ENCODE measurements around the gene ARHGEF39. TPM values are rescaled to one million over a fixed set of nuclear protein-coding genes. Genes with fewer than 3 reads are reported as not detected.

Gene ARHGEF39
- total RNA-seq, 2 experiments from 2014 or later: 14.5 to 21.1 TPM

DNA sequence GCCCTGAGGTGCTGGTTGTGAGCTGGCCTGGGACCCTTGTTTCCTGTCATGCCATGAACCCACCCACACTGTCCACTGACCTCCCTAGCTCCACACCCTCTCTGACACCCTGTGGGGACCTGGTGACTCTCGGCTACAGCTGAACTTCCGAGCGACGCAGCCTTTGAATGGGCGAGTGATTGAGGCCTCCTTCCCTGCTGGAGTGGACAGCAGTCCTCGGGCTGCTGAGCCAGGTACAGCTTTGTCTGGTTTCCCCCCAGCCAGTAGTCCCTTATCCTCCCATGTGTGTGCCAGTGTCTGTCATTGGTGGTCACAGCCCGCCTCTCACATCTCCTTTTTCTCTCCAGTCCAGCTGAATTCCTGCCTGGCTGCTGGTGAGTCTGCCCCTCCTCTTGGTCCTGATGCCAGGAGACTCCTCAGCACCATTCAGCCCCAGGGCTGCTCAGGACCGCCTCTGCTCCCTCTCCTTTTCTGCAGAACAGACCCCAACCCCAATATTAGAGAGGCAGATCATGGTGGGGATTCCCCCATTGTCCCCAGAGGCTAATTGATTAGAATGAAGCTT is 14.9 kb upstream of the ARHGEF39 start:
- peaks cover 5% of the 10 kb centered on the region for H3K4me1 Mint-ChIP-seq
- H3K36me3 Mint-ChIP-seq: no peaks in the 10 kb centered on the region
- H3K9me3 Mint-ChIP-seq (ENCODE audit: low read depth): no peaks in the 10 kb centered on the region
- H3K27me3 Mint-ChIP-seq: peaks cover 13% of the 10 kb centered on the region
- H3K27ac Mint-ChIP-seq: no peak overlapping the region
- ATAC-seq (no peak), DNase-seq (no peak)
- H3K4me3 Mint-ChIP-seq: no peak overlapping the region
- CTCF ChIA-PET: interaction anchor here (0.8 to 2.0 kb wide), 3 partner anchors 16 to 68 kb away, joined by 4 to 10 read pairs (median 5); no protein-coding TSS in a partner anchor

- Mint-ChIP-seq H3K9me3 (ENCODE audit: low read depth) (no peaks in the 10 kb centered on the region), H3K4me1 (peaks cover 9% of the 10 kb centered on the region), H3K36me3 (peaks cover 3% of the 10 kb centered on the region), H3K4me3 (no peak overlapping the region), H3K27me3 (peaks cover 21% of the 10 kb centered on the region), H3K27ac (no peak overlapping the region)
- ATAC-seq (no peak), DNase-seq (no peak)
- CTCF ChIA-PET: interaction anchor here (1.8 to 2.0 kb wide), 2 partner anchors 9 to 17 kb away, joined by 4 to 10 read pairs; no protein-coding TSS in a partner anchor
These were observed 14.1 kb upstream of the ARHGEF39 start for GRCh38 chr9:35679091-35679490.

DNA sequence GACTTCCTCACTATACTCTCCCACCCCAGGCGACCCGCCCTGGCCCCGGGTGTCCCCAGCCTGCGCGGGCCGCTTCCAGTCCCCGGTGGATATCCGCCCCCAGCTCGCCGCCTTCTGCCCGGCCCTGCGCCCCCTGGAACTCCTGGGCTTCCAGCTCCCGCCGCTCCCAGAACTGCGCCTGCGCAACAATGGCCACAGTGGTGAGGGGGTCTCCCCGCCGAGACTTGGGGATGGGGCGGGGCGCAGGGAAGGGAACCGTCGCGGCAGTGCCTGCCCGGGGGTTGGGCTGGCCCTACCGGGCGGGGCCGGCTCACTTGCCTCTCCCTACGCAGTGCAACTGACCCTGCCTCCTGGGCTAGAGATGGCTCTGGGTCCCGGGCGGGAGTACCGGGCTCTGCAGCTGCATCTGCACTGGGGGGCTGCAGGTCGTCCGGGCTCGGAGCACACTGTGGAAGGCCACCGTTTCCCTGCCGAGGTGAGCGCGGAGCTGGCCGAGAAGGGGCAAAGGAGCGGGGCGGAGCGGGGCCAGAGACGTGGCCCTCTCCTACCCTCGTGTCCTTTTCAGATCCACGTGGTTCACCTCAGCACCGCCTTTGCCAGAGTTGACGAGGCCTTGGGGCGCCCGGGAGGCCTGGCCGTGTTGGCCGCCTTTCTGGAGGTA is 10.9 kb upstream of the ARHGEF39 start:
- Mint-ChIP-seq H3K9me3 (ENCODE audit: low read depth) (no peaks in the 10 kb centered on the region), H3K4me1 (peaks cover 9% of the 10 kb centered on the region), H3K27ac (no peak overlapping the region), H3K4me3 (peak overlapping the region; percentile 43), H3K27me3 (peaks cover 27% of the 10 kb centered on the region), H3K36me3 (peaks cover 3% of the 10 kb centered on the region)
- CTCF ChIA-PET: interaction anchor here (0.9 to 2.5 kb wide), 8 partner anchors 12 to 65 kb away, joined by 3 to 13 read pairs (median 4); partner anchors contain the start of genes CCDC107 and RMRP
- DNase-seq (peak; percentile 50), ATAC-seq (peak; percentile 70)

- Mint-ChIP-seq H3K4me3 (no peak overlapping the region), H3K27me3 (peaks cover 27% of the 10 kb centered on the region), H3K4me1 (peaks cover 9% of the 10 kb centered on the region), H3K27ac (no peak overlapping the region), H3K36me3 (peaks cover 3% of the 10 kb centered on the region), H3K9me3 (ENCODE audit: low read depth) (no peaks in the 10 kb centered on the region)
- DNase-seq (no peak), ATAC-seq (no peak)
- CTCF ChIA-PET: interaction anchor here (1.2 to 2.5 kb wide), 3 partner anchors 17 to 52 kb away, joined by 3 to 13 read pairs (median 4); partner anchors contain the start of genes CCDC107 and RMRP
These were observed 10.2 kb upstream of the ARHGEF39 start for GRCh38 chr9:35675204-35675603.

- CTCF ChIA-PET: interaction anchor here (1.4 to 2.5 kb wide), 2 partner anchors 22 kb away, joined by 8 to 13 read pairs; no protein-coding TSS in a partner anchor
- Mint-ChIP-seq H3K4me3 (peak overlapping the region; percentile 1), H3K4me1 (peaks cover 9% of the 10 kb centered on the region), H3K9me3 (ENCODE audit: low read depth) (no peaks in the 10 kb centered on the region), H3K27ac (no peak overlapping the region), H3K27me3 (peaks cover 27% of the 10 kb centered on the region), H3K36me3 (peaks cover 3% of the 10 kb centered on the region)
- ATAC-seq (no peak), DNase-seq (no peak)
These were observed 9.0 kb upstream of the ARHGEF39 start for GRCh38 chr9:35674025-35674361.

DNA sequence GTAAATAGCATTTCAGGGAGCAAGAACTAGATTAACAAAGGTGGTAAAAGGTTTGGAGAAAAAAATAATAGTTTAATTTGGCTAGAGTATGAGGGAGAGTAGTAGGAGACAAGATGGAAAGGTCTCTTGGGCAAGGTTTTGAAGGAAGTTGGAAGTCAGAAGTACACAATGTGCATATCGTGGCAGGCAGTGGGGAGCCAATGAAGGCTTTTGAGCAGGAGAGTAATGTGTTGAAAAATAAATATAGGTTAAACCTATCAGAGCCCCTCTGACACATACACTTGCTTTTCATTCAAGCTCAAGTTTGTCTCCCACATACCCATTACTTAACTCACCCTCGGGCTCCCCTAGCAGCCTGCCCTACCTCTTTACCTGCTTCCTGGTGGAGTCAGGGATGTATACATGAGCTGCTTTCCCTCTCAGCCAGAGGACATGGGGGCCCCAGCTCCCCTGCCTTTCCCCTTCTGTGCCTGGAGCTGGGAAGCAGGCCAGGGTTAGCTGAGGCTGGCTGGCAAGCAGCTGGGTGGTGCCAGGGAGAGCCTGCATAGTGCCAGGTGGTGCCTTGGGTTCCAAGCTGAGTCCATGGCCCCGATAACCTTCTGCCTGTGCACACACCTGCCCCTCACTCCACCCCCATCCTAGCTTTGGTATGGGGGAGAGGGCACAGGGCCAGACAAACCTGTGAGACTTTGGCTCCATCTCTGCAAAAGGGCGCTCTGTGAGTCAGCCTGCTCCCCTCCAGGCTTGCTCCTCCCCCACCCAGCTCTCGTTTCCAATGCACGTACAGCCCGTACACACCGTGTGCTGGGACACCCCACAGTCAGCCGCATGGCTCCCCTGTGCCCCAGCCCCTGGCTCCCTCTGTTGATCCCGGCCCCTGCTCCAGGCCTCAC is 8.4 kb upstream of the ARHGEF39 start, which contains the start of gene CA9:
CA9 (plus strand) TSS at position 797 of the 893 bp plus-strand sequence; CDS start at position 829, 32 bp downstream.
- H3K27me3 Mint-ChIP-seq: peaks cover 27% of the 10 kb centered on the region
- no peak within 1 kb of the TSS for H3K27ac Mint-ChIP-seq
- peaks cover 9% of the 10 kb centered on the region for H3K4me1 Mint-ChIP-seq
- ATAC-seq (no peak), DNase-seq (no peak)
- peak within 1 kb of the TSS; percentile 1 for H3K4me3 Mint-ChIP-seq
- CTCF ChIA-PET: interaction anchor here (1.4 kb wide), 1 partner anchor 23 kb away, joined by 8 read pairs; no protein-coding TSS in a partner anchor
- no peaks in the 10 kb centered on the region for H3K9me3 Mint-ChIP-seq (ENCODE audit: low read depth)
- peaks cover 3% of the 10 kb centered on the region for H3K36me3 Mint-ChIP-seq

GRCh38 chr9:35669331-35670145 is 4.5 kb upstream of the ARHGEF39 start:
- Mint-ChIP-seq H3K4me1 (peaks cover 18% of the 10 kb centered on the region), H3K27me3 (peaks cover 10% of the 10 kb centered on the region), H3K36me3 (peaks cover 3% of the 10 kb centered on the region), H3K4me3 (no peak overlapping the region), H3K9me3 (ENCODE audit: low read depth) (no peaks in the 10 kb centered on the region), H3K27ac (no peak overlapping the region)
- DNase-seq (no peak), ATAC-seq (no peak)
- CTCF ChIA-PET: interaction anchor here (0.7 to 3.5 kb wide), 4 partner anchors 11 to 66 kb away, joined by 3 to 13 read pairs (median 8); partner anchors contain the start of genes CCDC107 and RMRP

DNA sequence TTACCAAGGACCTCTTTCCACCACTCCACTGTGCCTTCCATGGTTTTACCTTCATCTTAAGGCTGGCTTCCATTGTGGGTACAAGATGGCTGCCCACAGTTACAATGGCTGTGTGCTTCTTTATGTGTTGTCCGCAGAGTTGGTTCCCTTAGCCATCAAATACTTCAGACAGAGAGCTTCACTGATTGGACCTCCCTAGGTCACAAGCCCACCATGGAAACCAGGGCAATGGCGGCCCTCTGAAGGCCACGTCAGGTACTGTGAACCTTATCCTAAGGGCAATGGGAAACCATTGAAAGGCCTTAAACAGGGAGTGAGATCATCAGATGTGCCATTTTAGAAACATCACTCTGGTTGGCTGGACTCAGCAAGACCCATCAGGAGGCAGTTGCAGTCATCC is 2.9 kb upstream of the ARHGEF39 start:
- CTCF ChIA-PET: interaction anchor here (1.2 to 14.2 kb wide), 3 partner anchors 20 to 64 kb away, joined by 4 to 208 read pairs (median 58); partner anchors contain the start of gene SIT1
- no peak overlapping the region for H3K27ac Mint-ChIP-seq
- no peaks in the 10 kb centered on the region for H3K27me3 Mint-ChIP-seq
- H3K4me3 Mint-ChIP-seq: no peak overlapping the region
- ATAC-seq (no peak), DNase-seq (no peak)
- H3K4me1 Mint-ChIP-seq: peaks cover 31% of the 10 kb centered on the region
- no peaks in the 10 kb centered on the region for H3K9me3 Mint-ChIP-seq (ENCODE audit: low read depth)
- peaks cover 6% of the 10 kb centered on the region for H3K36me3 Mint-ChIP-seq

DNA sequence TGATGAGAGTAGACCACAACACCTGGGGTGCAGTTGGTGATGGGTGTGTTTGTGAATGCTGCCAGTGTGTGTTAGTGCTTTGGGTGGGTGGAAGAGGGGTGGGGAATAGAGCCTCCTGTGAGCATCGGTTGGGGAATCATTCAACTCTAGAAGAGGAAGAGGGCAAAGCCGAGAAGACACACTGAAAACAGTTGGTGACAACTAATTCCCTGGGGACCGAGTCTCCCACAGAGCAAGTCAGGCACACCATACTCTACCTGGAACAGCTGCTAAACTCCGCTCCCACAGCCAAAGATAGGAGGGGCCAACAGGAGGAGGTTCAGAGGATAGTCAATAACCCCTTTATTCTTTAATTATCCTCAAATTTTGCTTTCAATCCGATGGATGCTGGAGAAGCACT is 1.6 kb upstream of the ARHGEF39 start:
- CTCF ChIA-PET: interaction anchor here (1.3 to 14.2 kb wide), 5 partner anchors 9 to 54 kb away, joined by 4 to 208 read pairs (median 25); partner anchors contain the start of genes CCDC107, CD72, RMRP and SIT1
- ATAC-seq: no peak
- Mint-ChIP-seq H3K4me3 (no peak overlapping the region), H3K4me1 (peaks cover 45% of the 10 kb centered on the region), H3K9me3 (ENCODE audit: low read depth) (no peaks in the 10 kb centered on the region), H3K27ac (no peak overlapping the region), H3K27me3 (no peaks in the 10 kb centered on the region), H3K36me3 (peaks cover 14% of the 10 kb centered on the region)
- DNase-seq: no peak

DNA sequence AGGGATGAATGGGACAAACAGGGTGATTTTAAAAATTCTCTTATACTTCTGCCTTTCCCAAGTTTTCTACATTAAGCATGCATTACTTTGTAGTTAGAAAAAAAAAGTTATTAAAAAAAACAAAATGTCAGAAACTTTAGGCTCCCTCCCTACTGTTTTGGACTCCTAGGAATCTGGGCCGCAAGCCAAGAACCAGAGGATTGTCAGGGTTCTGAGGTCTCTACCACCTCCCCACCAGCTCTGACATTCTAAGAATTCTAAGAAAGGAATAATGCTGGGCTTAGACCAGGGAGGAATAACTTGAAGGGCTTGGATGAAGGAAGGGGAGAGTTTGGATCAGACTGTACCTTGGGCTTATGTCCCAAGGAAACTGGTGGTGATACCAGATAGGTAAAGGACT is 1.1 kb upstream of the ARHGEF39 start:
- H3K4me1 Mint-ChIP-seq: peaks cover 49% of the 10 kb centered on the region
- no peak for ATAC-seq
- peak overlapping the region; percentile 87 for H3K4me3 Mint-ChIP-seq
- no peaks in the 10 kb centered on the region for H3K27me3 Mint-ChIP-seq
- DNase-seq: no peak
- CTCF ChIA-PET: interaction anchor here (1.3 to 14.2 kb wide), 8 partner anchors 8 to 62 kb away, joined by 4 to 208 read pairs (median 18); partner anchors contain the start of genes CCDC107, CD72, RMRP and SIT1
- peaks cover 16% of the 10 kb centered on the region for H3K36me3 Mint-ChIP-seq
- H3K27ac Mint-ChIP-seq: no peak overlapping the region
- H3K9me3 Mint-ChIP-seq (ENCODE audit: low read depth): no peaks in the 10 kb centered on the region

- CTCF ChIA-PET: interaction anchor here (1.5 to 14.2 kb wide), 8 partner anchors 18 to 67 kb away, joined by 5 to 208 read pairs (median 18); partner anchors contain the start of genes CD72, CREB3, SIT1 and TLN1
- no peaks in the 10 kb centered on the region for H3K27me3 Mint-ChIP-seq
- no peaks in the 10 kb centered on the region for H3K9me3 Mint-ChIP-seq (ENCODE audit: low read depth)
- ATAC-seq (no peak), DNase-seq (no peak)
- peaks cover 55% of the 10 kb centered on the region for H3K4me1 Mint-ChIP-seq
- H3K36me3 Mint-ChIP-seq: peaks cover 22% of the 10 kb centered on the region
- peak overlapping the region; percentile 87 for H3K4me3 Mint-ChIP-seq
- peak overlapping the region; percentile 81 for H3K27ac Mint-ChIP-seq
These were observed 450 bp upstream of the ARHGEF39 start for GRCh38 chr9:35665471-35665818.

DNA sequence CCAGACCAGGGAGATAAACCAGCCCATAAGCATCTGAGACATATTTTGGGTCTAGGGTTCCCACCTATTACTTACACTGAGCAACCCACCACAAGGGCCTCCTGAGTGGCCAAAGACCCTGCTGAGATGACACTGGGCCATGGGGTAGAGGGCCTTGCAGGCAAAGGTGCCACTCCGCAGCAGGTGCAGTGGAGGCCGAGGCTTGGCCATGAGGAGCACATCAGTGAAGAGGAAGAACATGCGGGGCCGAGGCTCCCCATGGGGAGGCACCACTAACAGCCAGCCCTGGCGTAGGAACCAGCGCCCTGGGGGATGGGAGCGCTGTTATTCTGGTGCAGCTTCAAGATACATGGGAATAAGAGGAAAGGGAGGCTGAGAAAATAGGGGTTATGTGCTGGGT is 2.6 kb downstream of the ARHGEF39 start:
- Mint-ChIP-seq H3K27me3 (peaks cover 4% of the 10 kb centered on the region), H3K36me3 (peaks cover 31% of the 10 kb centered on the region), H3K4me1 (peaks cover 76% of the 10 kb centered on the region), H3K9me3 (ENCODE audit: low read depth) (no peaks in the 10 kb centered on the region), H3K4me3 (peak overlapping the region; percentile 6), H3K27ac (peak overlapping the region; percentile 85)
- CTCF ChIA-PET: interaction anchor here (1.0 to 14.2 kb wide), 7 partner anchors 15 to 70 kb away, joined by 4 to 208 read pairs (median 16); partner anchors contain the start of genes CD72, CREB3, SIT1 and TLN1
- no peak for DNase-seq
- ATAC-seq: no peak

Measured in activated CD8-positive, alpha-beta memory T cell treated with anti-CD3 and anti-CD28 coated beads, Interleukin-2, amount 10 ng/mL, durations not matched to agents 7 days and 5 days (primary cell).